K562 (cell line): ENCODE measurements around the gene FLAD1. TPM values are rescaled to one million over a fixed set of nuclear protein-coding genes. Genes with fewer than 3 reads are reported as not detected.

ENCODE experiments used
- ATAC-seq: fragments of 200-7000 bp; cut with Tn5 transposase; 3 replicates; pipeline ENCODE4 v1.9.1; 2020; ENCODE audit warnings: moderate library complexity
- BruUV-seq: library from RNA; stranded (reverse); fragments of 400-500 nt; replicated peaks from 2 replicates; lab custom pipeline; 2021; lab: Mats Ljungman, UMichigan
- CTCF ChIA-PET: fragments of 300-600 bp; formaldehyde crosslinking; extraction: SDS; loops from one replicate; lab custom pipeline; 2021; ENCODE audit warnings: low intra/inter-chr PET ratio; lab: Yijun Ruan, JAX
- POLR2A ChIA-PET: fragments of 300-600, 350-650 bp; sonication (Branson Sonifier 250); formaldehyde crosslinking; extraction: SDS; loops from one replicate; lab custom pipeline; 2021; ENCODE audit warnings: antibody characterized with exemption, inconsistent platforms; lab: Yijun Ruan, JAX
- DNase-seq, 4 experiments: peaks; one replicate each; pipeline versions ENCODE4 v3.0.0 to v3.0.0-alpha.2; 2011 to 2018; ENCODE audit warnings: low spot score in 3 of 4, mixed read lengths in 3 of 4; ENCODE audit errors: extremely low read depth in 1 of 4
- FAIRE-seq: peaks from 2 replicates; lab custom pipeline; 2011; peaks lifted over from hg19 to GRCh38; lab: Jason Lieb, UNC
- H2AFZ ChIP-seq: 2 replicates; pipeline ENCODE4 v1.6.0; 2011; ENCODE audit warnings: low read depth, low read length, control low read depth, inconsistent platforms
- H3K27ac ChIP-seq: fragments of 200-600 bp; 3 replicates; pipeline ENCODE4 v1.8.0; 2011; ENCODE audit warnings: low read depth, mild to moderate bottlenecking, control low read depth, inconsistent platforms, low read length, moderate library complexity, mixed read lengths; ENCODE audit errors: extremely low read depth
- H3K27me3 ChIP-seq, 2 experiments: fragments of 300-600 bp in 1 of 2; 2 replicates in 1 of 2; 3 replicates in 1 of 2; pipeline versions ENCODE4 v1.6.0 to v1.8.0; 2011; ENCODE audit warnings: inconsistent platforms in 2 of 2, low read length in 2 of 2, mild to moderate bottlenecking in 1 of 2, mixed read lengths in 1 of 2, moderate library complexity in 1 of 2; ENCODE audit not compliant: control insufficient read depth in 2 of 2, insufficient read depth in 2 of 2
- H3K36me3 ChIP-seq: fragments of 300-600 bp; 3 replicates; pipeline ENCODE4 v1.8.0; 2011; ENCODE audit warnings: mild to moderate bottlenecking, low read length, inconsistent platforms; ENCODE audit not compliant: control insufficient read depth, insufficient read depth
- H3K4me1 ChIP-seq, 2 experiments: fragments of 200-600 bp in 1 of 2; replicated peaks in 1 of 2; 2 replicates in 1 of 2; 3 replicates in 1 of 2; pipeline versions ENCODE4 v1.5.1 to v1.8.0; 2011; ENCODE audit warnings: inconsistent platforms in 2 of 2, low read length in 2 of 2, mild to moderate bottlenecking in 1 of 2, mixed read lengths in 1 of 2, moderate library complexity in 1 of 2; ENCODE audit not compliant: control insufficient read depth in 2 of 2, insufficient read depth in 2 of 2
- H3K4me2 ChIP-seq: 2 replicates; pipeline ENCODE4 v1.6.1; 2011; ENCODE audit warnings: low read length, control low read depth, inconsistent platforms, mixed read lengths; ENCODE audit not compliant: insufficient read depth
- H3K4me3 ChIP-seq: fragments of 200-600 bp; sonication (generic), shearing (Covaris generic); 2 replicates; pipeline ENCODE4 v1.5.1; 2016; ENCODE audit warnings: control low read depth, inconsistent platforms
- H3K79me2 ChIP-seq: fragments of 200-600 bp; 3 replicates; pipeline ENCODE4 v1.8.0; 2011; ENCODE audit warnings: low read length, inconsistent platforms; ENCODE audit not compliant: control insufficient read depth, insufficient read depth
- H3K9ac ChIP-seq, 2 experiments: 2 replicates each; pipeline versions ENCODE4 v1.6.0 to v1.6.1; 2011; ENCODE audit warnings: low read depth in 2 of 2, low read length in 2 of 2, control low read depth in 1 of 2, inconsistent platforms in 1 of 2, mild to moderate bottlenecking in 1 of 2, mixed read lengths in 1 of 2; ENCODE audit not compliant: insufficient read depth in 1 of 2
- H3K9me1 ChIP-seq: one replicate; pipeline ENCODE4 v1.6.0; 2011; ENCODE audit warnings: inconsistent platforms, mild to moderate bottlenecking, low read length, moderate library complexity; ENCODE audit not compliant: control insufficient read depth, insufficient read depth
- H3K9me3 ChIP-seq: replicated peaks from 2 replicates; pipeline ENCODE4 v1.5.1; 2011; ENCODE audit warnings: low read depth, low read length, inconsistent platforms; ENCODE audit not compliant: control insufficient read depth, insufficient read depth
- H4K20me1 ChIP-seq: replicated peaks from 2 replicates; pipeline ENCODE4 v1.6.1; 2011; ENCODE audit warnings: low read length, inconsistent platforms, mixed read lengths; ENCODE audit not compliant: control insufficient read depth, insufficient read depth
- KAT7 ChIP-seq: sonication (generic); formaldehyde crosslinking; IDR thresholded peaks from 2 replicates; pipeline ENCODE4 v1.8.0; 2022; ENCODE audit warnings: missing genetic modification reagents, mild to moderate bottlenecking, borderline replicate concordance
- NR4A1 ChIP-seq, 2 experiments: fragments of 250-450 bp in 1 of 2; fragments of 450-650 bp in 1 of 2; sonication (Bioruptor Pico) in 1 of 2; IDR thresholded peaks; 2 replicates each; pipeline versions ENCODE4 v1.4.0 to v1.6.1; 2016 to 2020; ENCODE audit warnings: mild to moderate bottlenecking in 2 of 2, missing compliant biosample characterization in 1 of 2, missing genetic modification characterization in 1 of 2, moderate library complexity in 1 of 2
- PCBP1 ChIP-seq: fragments of 200-400 bp; formaldehyde crosslinking; IDR thresholded peaks from 2 replicates; pipeline ENCODE4 v1.6.1; 2018; ENCODE audit warnings: mild to moderate bottlenecking, low read depth, low read length; ENCODE audit not compliant: poor library complexity, severe bottlenecking
- PHF8 ChIP-seq: fragments of 200-600 bp; sonication (generic); IDR thresholded peaks from 2 replicates; pipeline ENCODE4 v1.6.1; 2012; ENCODE audit warnings: mixed run types, mild to moderate bottlenecking, inconsistent platforms, low read length, moderate library complexity, borderline replicate concordance
- PURB ChIP-seq: sonication (generic); formaldehyde crosslinking; IDR thresholded peaks from 2 replicates; pipeline ENCODE4 v1.9.0; 2021; ENCODE audit warnings: low read depth, mild to moderate bottlenecking, missing genetic modification reagents
- RBBP5 ChIP-seq: fragments of 200-600 bp; sonication (generic); IDR thresholded peaks from 2 replicates; pipeline ENCODE4 v1.6.1; 2012; ENCODE audit warnings: borderline replicate concordance, mild to moderate bottlenecking, low read length, control low read depth, inconsistent platforms; ENCODE audit not compliant: insufficient read depth, poor library complexity, severe bottlenecking
- TGIF2 ChIP-seq: sonication (generic); formaldehyde crosslinking; IDR thresholded peaks from 2 replicates; pipeline ENCODE4 v1.8.1; 2022; ENCODE audit warnings: mild to moderate bottlenecking, missing genetic modification reagents, moderate library complexity
- ZBTB7A ChIP-seq: IDR thresholded peaks from 2 replicates; pipeline ENCODE4 v1.6.1; 2011; ENCODE audit warnings: low read depth, mild to moderate bottlenecking, low read length, moderate library complexity, borderline replicate concordance; ENCODE audit not compliant: control insufficient read depth
- ZNF143 ChIP-seq: sonication (generic); formaldehyde crosslinking; IDR thresholded peaks from 2 replicates; pipeline ENCODE4 v1.9.0; 2022; ENCODE audit warnings: mild to moderate bottlenecking, missing genetic modification reagents
- ZNF165 ChIP-seq: fragments of 250-450 bp; sonication (Bioruptor Pico); IDR thresholded peaks from 2 replicates; pipeline ENCODE4 v1.4.0; 2020; ENCODE audit warnings: borderline replicate concordance
- ZNF75A ChIP-seq: fragments of 450-650 bp; formaldehyde crosslinking; IDR thresholded peaks from 2 replicates; pipeline ENCODE4 v1.4.0; 2020; ENCODE audit warnings: mild to moderate bottlenecking
- WGBS: fragments of 100-300 bp; shearing (Covaris generic); methylation state at CpG from one replicate; pipeline ENCODE4 v1.1.6; 2016; ENCODE audit warnings: low coverage, mixed read lengths; ENCODE audit not compliant: insufficient coverage; ENCODE audit errors: missing lambda C conversion rate; 5-methylcytosine and 5-hydroxymethylcytosine counted together
- in situ Hi-C: fragments of 300-500 bp; cut with MboI; formaldehyde crosslinking; loops from 4 replicates; pipeline ENCODE4 v1.15.0; 2018; ENCODE audit warnings: inconsistent platforms, mixed read lengths
- intact Hi-C: fragments of 100-400 bp; cut with micrococcal nuclease; formaldehyde crosslinking; loops from 2 replicates; pipeline ENCODE4 v1.14.2; 2022
- polyA plus RNA-seq, 8 experiments: library from polyadenylated mRNA; depleted of rRNA in 4 of 8; stranded (reverse) in 5 of 8; unstranded in 3 of 8; fragments of >200 nt; fragmentation: Nextera tagmentation in 2 of 8; fragmentation: Illumina TruSeq in 1 of 8; extraction: Ambion mirVana in 2 of 8; extraction: Trizol in 1 of 8; gene quantifications; 2 replicates each; pipeline versions ENCODE4 v1.2.1 to v1.2.3, GENCODE V29; 2011 to 2014; ENCODE audit warnings: inconsistent platforms in 1 of 8, missing spikeins in 1 of 8
- total RNA-seq, 7 experiments: library from RNA; depleted of rRNA in 6 of 7; stranded (reverse); fragments of >200 nt in 6 of 7; fragmentation: Illumina TruSeq in 2 of 7; extraction: Trizol in 2 of 7; gene quantifications; 2 replicates each; pipeline versions ENCODE4 v1.2.1 to v1.2.3, GENCODE V29; 2011 to 2021; ENCODE audit warnings: low replicate concordance in 1 of 7
- TF ChIP-seq, protein P1 (sequence below): sonication (generic); formaldehyde crosslinking; IDR thresholded peaks from 2 replicates; pipeline ENCODE4 v1.8.0; 2022; ENCODE audit warnings: missing genetic modification reagents, mild to moderate bottlenecking, borderline replicate concordance
- TF ChIP-seq, protein P2 (sequence below), 3 experiments: fragments of 200-800 bp in 1 of 3; sonication (Bioruptor generic) in 1 of 3; sonication (generic) in 1 of 3; formaldehyde crosslinking in 1 of 3; IDR thresholded peaks; 2 replicates each; pipeline versions ENCODE4 v1.6.1 to v1.8.0; 2016 to 2022; ENCODE audit warnings: mild to moderate bottlenecking in 2 of 3, missing compliant biosample characterization in 2 of 3, missing genetic modification characterization in 2 of 3, missing genetic modification reagents in 1 of 3
- TF ChIP-seq, protein P3 (sequence below): fragments of 450-650 bp; IDR thresholded peaks from 2 replicates; pipeline ENCODE4 v1.6.1; 2016; ENCODE audit warnings: antibody characterized with exemption
- TF ChIP-seq, protein P4 (sequence below): sonication (generic); formaldehyde crosslinking; IDR thresholded peaks from 2 replicates; pipeline ENCODE4 v1.8.0; 2022; ENCODE audit warnings: missing genetic modification reagents, mild to moderate bottlenecking, moderate library complexity, borderline replicate concordance

The FLAD1 gene
- total and polyA plus RNA-seq, 9 of the 15 experiments (the other 6 are each of a cell fraction or from before 2014, with no cell fraction given) = 24.9 to 85.8 (median 67.0) TPM

DNA sequence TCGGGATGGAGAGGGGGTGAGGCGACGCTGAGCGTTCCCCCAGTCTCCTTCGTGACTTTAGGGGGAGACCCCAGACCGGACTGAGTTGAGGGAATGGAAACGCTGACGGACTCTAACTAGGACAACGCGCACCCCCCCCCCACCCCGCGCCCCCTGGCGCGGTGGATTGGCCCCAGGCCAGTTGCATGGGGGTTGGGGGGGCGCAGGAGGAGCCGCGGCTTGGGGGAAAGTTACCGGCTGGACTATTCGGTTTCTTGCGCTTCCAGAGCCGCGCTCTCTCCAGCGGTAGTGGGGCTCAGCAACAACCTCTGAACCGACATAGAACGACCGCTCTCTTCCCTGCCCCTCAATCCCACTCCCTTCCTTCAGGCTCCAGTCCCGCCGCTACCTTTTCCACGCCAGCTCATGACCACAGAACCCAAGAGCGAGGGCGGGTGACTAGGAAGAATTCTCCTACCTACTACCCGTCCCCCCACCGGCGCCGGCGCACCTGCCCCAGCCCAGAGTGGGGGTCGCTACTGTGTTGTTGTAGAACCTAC, 20.2 kb downstream of the FLAD1 start:
- Histone ChIP-seq H3K36me3 (peaks cover 33% of the 10 kb centered on the region; the same call in 2 of the 3 replicates), H3K9ac (peak overlapping the region; percentile 99), H3K4me1 (peaks cover 51 to 78% of the 10 kb centered on the region in 2 experiments), H3K79me2 (peaks cover 64% of the 10 kb centered on the region), H2AFZ (no peak overlapping the region), H3K27me3 (no peaks in the 10 kb centered on the region), H3K4me3 (peak overlapping the region; percentile 97), H3K27ac (peak overlapping the region; percentile 99), H3K9me1 (no peaks in the 10 kb centered on the region), H3K9me3 (no peaks in the 10 kb centered on the region), H3K4me2 (peak overlapping the region; percentile 99), H4K20me1 (peaks cover 3% of the 10 kb centered on the region; the same call in 1 of the 2 replicates)
- ChIA-PET CTCF (interaction anchor here (0.6 to 0.9 kb wide), 2 partner anchors 47 to 76 kb away, joined by 3 read pairs; no protein-coding TSS in a partner anchor), POLR2A (interaction anchor here (1.1 to 1.5 kb wide), 3 partner anchors 10 to 50 kb away, joined by 3 to 8 read pairs (median 3); no protein-coding TSS in a partner anchor)
- BruUV-seq = TSS peak; percentile 35
- WGBS = under 1% methylated on average over 19 of the region's 37 CpGs
- ATAC-seq (no peak), FAIRE-seq (no peak), DNase-seq (peak in 2 of 4 experiments; percentile 51 to 64)
- intact Hi-C loops (loop anchor here (5.0 kb wide), 3 partner anchors 44 to 446 kb away; partner anchors contain the start of genes EFNA3 and UBE2Q1), in situ Hi-C loops (no loop called here)
- TF ChIP-seq, protein P1, sequence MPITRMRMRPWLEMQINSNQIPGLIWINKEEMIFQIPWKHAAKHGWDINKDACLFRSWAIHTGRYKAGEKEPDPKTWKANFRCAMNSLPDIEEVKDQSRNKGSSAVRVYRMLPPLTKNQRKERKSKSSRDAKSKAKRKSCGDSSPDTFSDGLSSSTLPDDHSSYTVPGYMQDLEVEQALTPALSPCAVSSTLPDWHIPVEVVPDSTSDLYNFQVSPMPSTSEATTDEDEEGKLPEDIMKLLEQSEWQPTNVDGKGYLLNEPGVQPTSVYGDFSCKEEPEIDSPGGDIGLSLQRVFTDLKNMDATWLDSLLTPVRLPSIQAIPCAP (CRISPR knock-in tag) = no peak
- TF ChIP-seq ZBTB7A (peak; percentile 86), RBBP5 (peak; percentile 67), NR4A1 (CRISPR knock-in tag; IDR thresholded peaks at IDR 0.05) (no peak), NR4A1 (tag; IDR thresholded peaks at IDR 0.05) (no peak), PURB (CRISPR knock-in tag) (no peak), ZNF143 (CRISPR knock-in tag) (no peak), ZNF165 (CRISPR knock-in tag) (no peak), ZNF75A (CRISPR knock-in tag) (no peak), PCBP1 (peak; percentile 64), TGIF2 (no peak), KAT7 (CRISPR knock-in tag) (0 out of 2 replicates have a peak, but pooled peaks have one; percentile 41), PHF8 (peak; percentile 25; the same call in 1 of the 2 replicates)
- TF ChIP-seq, protein P2, sequence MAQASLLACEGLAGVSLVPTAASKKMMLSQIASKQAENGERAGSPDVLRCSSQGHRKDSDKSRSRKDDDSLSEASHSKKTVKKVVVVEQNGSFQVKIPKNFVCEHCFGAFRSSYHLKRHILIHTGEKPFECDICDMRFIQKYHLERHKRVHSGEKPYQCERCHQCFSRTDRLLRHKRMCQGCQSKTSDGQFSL (CRISPR knock-in tag; IDR thresholded peaks at IDR 0.05) = peak; percentile 85
- TF ChIP-seq, protein P2 (tag; IDR thresholded peaks at IDR 0.05) = peak in 1 of 2 experiments; percentile 75; a peak in 2 of 4 replicates
- TF ChIP-seq, protein P3, sequence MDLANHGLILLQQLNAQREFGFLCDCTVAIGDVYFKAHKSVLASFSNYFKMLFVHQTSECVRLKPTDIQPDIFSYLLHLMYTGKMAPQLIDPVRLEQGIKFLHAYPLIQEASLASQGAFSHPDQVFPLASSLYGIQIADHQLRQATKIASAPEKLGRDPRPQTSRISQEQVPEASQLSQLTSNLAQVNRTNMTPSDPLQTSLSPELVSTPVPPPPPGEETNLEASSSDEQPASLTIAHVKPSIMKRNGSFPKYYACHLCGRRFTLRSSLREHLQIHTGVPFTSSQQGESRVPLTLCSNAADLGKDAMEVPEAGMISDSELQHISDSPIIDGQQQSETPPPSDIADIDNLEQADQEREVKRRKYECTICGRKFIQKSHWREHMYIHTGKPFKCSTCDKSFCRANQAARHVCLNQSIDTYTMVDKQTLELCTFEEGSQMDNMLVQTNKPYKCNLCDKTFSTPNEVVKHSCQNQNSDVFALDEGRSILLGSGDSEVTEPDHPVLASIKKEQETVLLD = 0 out of 2 replicates have a peak, but pooled peaks have one; percentile 2
- TF ChIP-seq, protein P4, sequence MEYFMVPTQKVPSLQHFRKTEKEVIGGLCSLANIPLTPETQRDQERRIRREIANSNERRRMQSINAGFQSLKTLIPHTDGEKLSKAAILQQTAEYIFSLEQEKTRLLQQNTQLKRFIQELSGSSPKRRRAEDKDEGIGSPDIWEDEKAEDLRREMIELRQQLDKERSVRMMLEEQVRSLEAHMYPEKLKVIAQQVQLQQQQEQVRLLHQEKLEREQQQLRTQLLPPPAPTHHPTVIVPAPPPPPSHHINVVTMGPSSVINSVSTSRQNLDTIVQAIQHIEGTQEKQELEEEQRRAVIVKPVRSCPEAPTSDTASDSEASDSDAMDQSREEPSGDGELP (CRISPR knock-in tag) = peak; percentile 6; the same call in 1 of the 2 replicates
